Thoracic aorta (tissue), 2 donors: Measurements from ENCODE around the gene CMTM7. TPM values are rescaled to one million over a fixed set of nuclear protein-coding genes. Genes with fewer than 3 reads are reported as not detected.

Experiments
- ATAC-seq: fragments of 150-250 bp; one replicate; pipeline ENCODE4 v1.8.0; 2017; ENCODE audit warnings: low read depth; ENCODE audit not compliant: insufficient number of reproducible peaks, low FRiP score
- DNase-seq: peaks from one replicate; pipeline ENCODE4 v3.0.0-alpha.2; 2020; ENCODE audit warnings: low spot score
- H3K27ac ChIP-seq, 2 donors: fragments of 200-600 bp; sonication (generic); 1 replicate in 1 of 2; 2 replicates in 1 of 2; pipeline ENCODE4 v1.5.1; 2016; ENCODE audit warnings: mild to moderate bottlenecking in 2 of 2, moderate library complexity in 2 of 2
- H3K27me3 ChIP-seq: fragments of 200-600 bp; sonication (generic); replicated peaks from 2 replicates; pipeline ENCODE4 v1.6.0; 2016; ENCODE audit warnings: mild to moderate bottlenecking; ENCODE audit not compliant: insufficient read depth
- H3K36me3 ChIP-seq: fragments of 200-600 bp; sonication (generic); one replicate; pipeline ENCODE4 v1.5.1; 2016
- H3K4me1 ChIP-seq, 2 donors: fragments of 200-600 bp; sonication (generic); 1 replicate in 1 of 2; 2 replicates in 1 of 2; pipeline versions ENCODE4 v1.5.1 to v1.6.0; 2016; ENCODE audit warnings: low read depth in 2 of 2, mild to moderate bottlenecking in 1 of 2; ENCODE audit not compliant: control insufficient read depth in 1 of 2
- H3K4me3 ChIP-seq: fragments of 200-600 bp; sonication (generic); 2 replicates; pipeline ENCODE4 v1.5.1; 2016; ENCODE audit warnings: mild to moderate bottlenecking
- H3K9me3 ChIP-seq: fragments of 200-600 bp; sonication (generic); 2 replicates; pipeline ENCODE4 v1.5.1; 2016
- CTCF ChIP-seq: fragments of 200-600 bp; sonication (generic); IDR thresholded peaks from one replicate; pipeline ENCODE4 v1.5.1; 2019; ENCODE audit warnings: antibody characterized with exemption
- total RNA-seq, 2 donors: library from RNA; depleted of rRNA; stranded (reverse); fragments of >200 nt; gene quantifications; one replicate each; pipeline versions ENCODE4 v1.1.0 to v1.2.3, GENCODE V29; 2016

Gene CMTM7
- total RNA-seq, 2 donors from 2014 or later = 10.3 to 21.5 TPM

GRCh38 chr3:32499585-32499984 lies 107.9 kb downstream of the CMTM7 start:
- H3K4me1 ChIP-seq = peaks cover 12 to 22% of the 10 kb centered on the region in 2 donors
- H3K9me3 ChIP-seq = no peaks in the 10 kb centered on the region
- no peaks in the 10 kb centered on the region for H3K27me3 ChIP-seq
- DNase-seq (no peak), ATAC-seq (no peak)
- H3K27ac ChIP-seq = no peak overlapping the region
- H3K4me3 ChIP-seq = no peak overlapping the region
- TF ChIP-seq CTCF = no peak
- no peaks in the 10 kb centered on the region for H3K36me3 ChIP-seq

GRCh38 chr3:32500231-32500630 lies 108.6 kb downstream of the CMTM7 start:
- TF ChIP-seq CTCF = no peak
- H3K36me3 ChIP-seq = no peaks in the 10 kb centered on the region
- peaks cover 10 to 22% of the 10 kb centered on the region in 2 donors for H3K4me1 ChIP-seq
- no peak for ATAC-seq
- no peak overlapping the region for H3K27ac ChIP-seq
- DNase-seq = no peak
- H3K9me3 ChIP-seq = no peaks in the 10 kb centered on the region
- H3K4me3 ChIP-seq = no peak overlapping the region
- no peaks in the 10 kb centered on the region for H3K27me3 ChIP-seq

GRCh38 chr3:32500880-32501782 lies 109.5 kb downstream of the CMTM7 start:
- H3K27ac ChIP-seq = peak overlapping the region in 1 of 2 donors; percentile 97
- ATAC-seq (no peak), DNase-seq (no peak)
- no peaks in the 10 kb centered on the region for H3K27me3 ChIP-seq
- peak overlapping the region; percentile 93 for H3K4me3 ChIP-seq
- H3K4me1 ChIP-seq = peaks cover 10 to 22% of the 10 kb centered on the region in 2 donors
- H3K36me3 ChIP-seq = no peaks in the 10 kb centered on the region
- no peaks in the 10 kb centered on the region for H3K9me3 ChIP-seq
- TF ChIP-seq CTCF = no peak

- H3K4me3 ChIP-seq = peak overlapping the region; percentile 93
- ATAC-seq (no peak), DNase-seq (no peak)
- no peaks in the 10 kb centered on the region for H3K9me3 ChIP-seq
- peak overlapping the region; percentile 97 to 98 for H3K27ac ChIP-seq
- H3K27me3 ChIP-seq = no peaks in the 10 kb centered on the region
- H3K36me3 ChIP-seq = no peaks in the 10 kb centered on the region
- no peak for TF ChIP-seq CTCF
- peaks cover 10 to 22% of the 10 kb centered on the region in 2 donors for H3K4me1 ChIP-seq
These were observed 110.1 kb downstream of the CMTM7 start for GRCh38 chr3:32501783-32502117.

- ATAC-seq (peak; percentile 84), DNase-seq (peak; percentile 15)
- Histone ChIP-seq H3K27ac (peak within 1 kb of the TSS; percentile 97 to 98), H3K9me3 (no peaks in the 10 kb centered on the region), H3K4me1 (peaks cover 10 to 22% of the 10 kb centered on the region in 2 donors), H3K36me3 (no peaks in the 10 kb centered on the region), H3K27me3 (no peaks in the 10 kb centered on the region), H3K4me3 (peak within 1 kb of the TSS; percentile 93)
- no peak for TF ChIP-seq CTCF
These were observed 110.7 kb downstream of the CMTM7 start, which contains the start of gene CMTM6 for GRCh38 chr3:32502118-32502945. TSS of gene CMTM6 (minus strand) at chr3:32502852. CDS start at chr3:32502745, 107 bp downstream.
